Brain pericyte (primary cell): ENCODE measurements around the gene MTCL3.

ENCODE experiments used
- DNase-seq: peaks from one replicate; pipeline ENCODE4 v3.0.0-alpha.2; 2012; ENCODE audit warnings: low read depth, low spot score

Gene MTCL3

DNA sequence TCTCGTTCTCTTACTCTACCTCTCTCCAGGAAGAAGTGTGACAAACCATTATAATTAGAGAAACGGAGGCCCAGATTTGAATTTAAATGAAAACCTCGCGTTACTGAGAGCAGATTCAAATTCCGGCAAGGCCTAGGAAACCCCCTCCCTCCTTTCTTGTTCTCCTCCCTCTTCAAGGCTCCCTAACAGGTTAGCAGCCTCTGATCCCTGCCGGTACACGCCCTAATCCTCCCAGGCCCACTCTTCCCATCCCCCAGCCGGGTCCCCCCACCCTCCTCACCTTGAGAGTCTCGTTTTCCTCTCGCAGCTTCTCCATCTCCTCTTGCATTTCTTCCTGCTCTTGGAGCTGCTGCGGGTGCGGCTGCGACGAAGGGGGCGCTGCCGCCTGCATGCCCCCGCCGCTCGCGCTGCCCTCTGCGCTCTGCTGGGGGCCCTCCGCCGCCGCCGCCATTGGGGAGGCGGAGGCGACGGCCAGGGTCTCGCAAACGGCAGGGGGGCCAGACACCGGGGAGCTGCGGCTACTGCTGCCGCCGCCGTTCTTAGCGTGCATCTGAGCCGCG lies 3.8 kb downstream of the MTCL3 start:
- DNase-seq: no peak

DNA sequence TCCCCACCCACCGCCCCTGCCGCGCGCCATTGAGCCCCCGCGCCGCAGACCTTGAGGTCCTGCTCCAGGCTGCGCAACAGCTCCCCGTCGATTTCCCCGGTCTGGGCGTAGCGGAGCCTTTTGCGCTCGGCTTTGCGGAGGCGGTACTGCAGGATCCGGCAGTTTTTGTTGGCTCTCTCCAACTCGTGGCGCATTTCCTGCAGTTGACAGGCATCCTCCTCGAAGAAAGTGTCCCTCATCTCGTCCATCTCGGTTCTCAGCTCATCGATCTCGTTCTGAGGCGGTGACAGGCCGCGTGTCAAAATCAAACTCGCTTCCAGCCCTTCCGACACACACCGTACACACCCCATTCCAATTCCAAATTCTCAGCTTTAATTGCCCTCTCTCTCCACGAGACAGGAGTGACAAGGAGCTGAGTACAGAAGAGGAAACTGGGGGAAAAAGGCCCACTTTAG lies 4.3 kb downstream of the MTCL3 start:
- no peak for DNase-seq

DNA sequence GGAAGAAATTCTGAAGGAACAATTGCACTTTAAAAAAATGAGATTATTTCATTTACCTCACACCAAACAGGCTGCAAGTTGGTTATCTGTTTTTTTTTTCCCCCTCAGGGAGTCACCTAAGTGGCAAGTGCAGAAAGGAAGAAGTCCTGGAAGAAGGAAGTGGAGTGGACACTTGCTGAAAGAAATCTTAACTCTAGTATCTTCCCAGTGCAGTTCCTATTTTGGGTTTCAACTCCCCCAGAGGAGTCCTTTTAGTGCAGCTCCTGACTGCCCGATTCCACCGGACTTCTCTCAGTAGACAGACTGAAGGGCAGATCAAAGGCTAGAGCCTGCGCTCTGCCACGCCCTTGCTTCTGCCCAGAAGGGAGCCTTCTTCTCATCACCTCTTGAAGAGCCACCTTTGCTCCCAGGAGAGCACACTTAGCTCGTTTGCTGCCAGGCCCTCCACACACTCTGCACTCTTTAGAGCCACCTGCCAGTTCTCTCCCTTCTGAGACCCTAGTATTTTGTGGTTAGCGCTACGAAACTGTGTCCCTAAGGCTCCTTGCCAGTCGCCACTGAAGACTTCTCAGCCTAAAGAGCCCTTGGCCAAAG lies 4.9 kb downstream of the MTCL3 start:
- no peak for DNase-seq

DNA sequence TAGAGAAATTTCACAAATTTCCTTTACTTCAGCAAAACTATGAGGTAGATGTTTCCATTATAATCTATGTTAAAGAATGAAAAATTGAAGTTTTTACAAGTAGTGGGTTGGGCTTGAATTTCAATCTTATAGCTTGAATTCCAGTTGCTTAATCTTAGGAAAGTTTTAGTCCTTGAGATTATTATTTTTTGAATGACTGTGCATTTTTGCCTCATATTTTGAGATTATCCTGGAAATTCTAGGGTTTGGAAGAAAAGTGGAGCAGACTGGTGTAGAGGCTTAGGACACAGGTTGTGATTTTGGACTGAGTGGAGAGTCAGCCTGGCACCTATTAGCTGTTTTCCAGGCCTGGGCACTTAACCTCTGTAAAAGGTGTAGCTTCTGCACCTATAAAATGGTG lies 5.7 kb downstream of the MTCL3 start:
- no peak for DNase-seq

DNA sequence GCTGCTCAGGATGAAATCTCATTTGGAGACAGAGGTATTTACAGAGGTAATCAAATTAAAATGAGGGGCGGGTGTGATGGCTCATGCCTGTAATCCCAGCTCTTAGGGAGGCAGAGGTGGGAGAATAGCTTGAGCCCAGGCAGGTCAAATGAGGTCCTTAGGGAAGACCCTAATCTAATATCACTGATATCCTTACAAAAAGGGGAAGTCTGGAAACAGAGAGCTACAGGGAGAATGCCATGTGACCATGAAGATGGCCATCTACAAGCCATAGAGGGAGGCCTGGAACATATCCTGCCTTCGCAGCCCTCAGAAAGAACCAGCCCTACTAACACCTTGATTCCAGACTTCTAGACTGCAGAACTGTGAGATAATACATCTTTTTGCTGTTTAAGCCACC lies 8.3 kb downstream of the MTCL3 start:
- no peak for DNase-seq

DNA sequence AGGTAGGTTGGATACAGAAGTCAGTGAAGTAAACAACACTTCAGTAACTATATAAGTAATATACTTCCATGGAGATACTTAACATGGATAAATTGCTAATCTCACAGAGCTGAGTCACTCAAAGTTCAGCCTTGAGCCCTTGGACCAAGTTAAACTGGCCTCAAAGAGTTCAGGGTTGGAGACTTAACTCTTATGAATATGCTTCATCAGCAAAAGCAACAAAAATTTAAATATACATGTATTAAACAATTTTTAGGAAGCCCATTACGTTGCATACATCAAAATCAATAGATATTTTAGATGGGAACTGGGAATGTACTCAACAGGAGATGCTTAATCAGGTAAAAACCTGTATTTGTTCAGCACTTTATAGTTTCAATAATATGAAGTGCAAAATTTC lies 12.2 kb downstream of the MTCL3 start:
- no peak for DNase-seq

DNA sequence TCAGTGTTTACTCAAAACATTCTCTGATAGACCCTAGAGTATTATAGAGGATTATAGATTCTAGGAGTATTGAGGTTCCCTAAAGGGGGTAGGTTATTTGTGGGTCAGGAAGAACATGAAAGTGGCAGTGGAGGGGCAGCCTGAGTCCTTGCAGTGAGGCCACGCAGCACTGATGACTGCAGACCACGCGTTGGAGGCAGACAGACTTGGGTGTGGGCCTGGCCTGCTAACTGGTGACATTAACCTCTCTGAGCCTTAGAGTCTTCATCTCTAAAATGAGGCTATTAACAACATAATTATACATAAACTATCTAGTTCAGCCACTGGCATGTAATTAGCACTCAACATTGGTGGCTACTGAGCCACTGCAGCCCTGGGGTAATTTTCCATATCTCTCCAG lies 16.1 kb downstream of the MTCL3 start:
- DNase-seq: no peak

DNA sequence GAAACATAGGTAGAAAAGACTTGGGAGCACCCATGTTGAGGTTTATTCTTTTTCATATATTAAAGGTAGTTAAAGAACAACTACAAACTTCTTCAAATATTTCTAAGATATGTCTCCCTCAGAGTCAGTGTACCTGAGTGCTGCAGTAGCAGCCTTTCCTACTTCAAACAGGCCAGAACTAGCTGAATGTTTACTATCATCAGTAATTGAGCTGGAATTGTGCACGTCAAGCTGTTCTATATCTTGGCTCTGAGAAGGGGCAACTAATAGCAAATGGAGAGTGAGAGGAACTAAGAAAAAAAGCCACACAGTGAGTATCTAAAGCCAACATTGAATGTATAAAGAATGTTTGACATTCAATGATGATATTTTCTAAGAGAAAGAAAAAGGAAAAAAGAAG lies 21.7 kb downstream of the MTCL3 start:
- DNase-seq: no peak

DNA sequence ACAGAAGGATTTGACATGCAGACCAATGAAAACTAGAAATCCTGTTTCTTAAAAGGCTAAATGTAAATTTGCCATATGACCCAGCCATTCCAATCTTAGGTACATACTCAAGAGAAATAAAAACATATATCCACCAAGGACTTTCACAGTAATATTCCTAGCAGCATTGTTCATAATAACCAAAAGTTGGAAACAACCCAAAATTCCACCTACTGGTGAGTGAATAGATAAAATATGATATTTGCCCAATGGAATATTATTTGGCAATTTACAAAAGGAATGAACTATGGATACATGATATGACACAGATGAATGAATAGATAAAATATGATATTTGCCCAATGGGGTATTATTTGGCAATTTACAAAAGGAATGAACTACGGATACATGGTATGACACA lies 22.7 kb downstream of the MTCL3 start:
- DNase-seq: no peak

DNA sequence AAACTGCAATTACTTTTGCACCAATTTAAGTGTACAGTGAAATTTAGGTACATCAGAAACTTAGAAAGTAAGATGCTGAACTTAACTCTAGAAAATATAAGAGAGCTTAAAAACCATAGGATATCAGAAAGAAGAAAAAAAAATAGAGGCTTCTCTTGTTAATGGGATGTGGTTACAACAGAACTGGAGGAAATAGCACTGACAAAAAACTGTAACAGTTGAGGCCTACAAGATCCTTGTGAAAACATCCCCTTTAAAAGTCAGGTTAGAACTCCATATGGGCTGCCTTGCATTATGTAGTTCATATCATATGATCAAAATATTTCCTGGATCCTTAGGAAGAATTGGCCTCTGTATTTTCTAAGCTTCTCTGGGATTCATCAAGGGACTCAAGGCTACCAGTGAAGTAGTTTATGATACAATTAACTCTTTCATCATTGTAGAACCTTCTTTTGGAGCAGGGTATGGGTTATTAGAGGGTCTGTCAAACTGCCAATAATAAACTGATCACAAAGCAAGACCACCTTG lies 24.8 kb downstream of the MTCL3 start:
- no peak for DNase-seq

DNA sequence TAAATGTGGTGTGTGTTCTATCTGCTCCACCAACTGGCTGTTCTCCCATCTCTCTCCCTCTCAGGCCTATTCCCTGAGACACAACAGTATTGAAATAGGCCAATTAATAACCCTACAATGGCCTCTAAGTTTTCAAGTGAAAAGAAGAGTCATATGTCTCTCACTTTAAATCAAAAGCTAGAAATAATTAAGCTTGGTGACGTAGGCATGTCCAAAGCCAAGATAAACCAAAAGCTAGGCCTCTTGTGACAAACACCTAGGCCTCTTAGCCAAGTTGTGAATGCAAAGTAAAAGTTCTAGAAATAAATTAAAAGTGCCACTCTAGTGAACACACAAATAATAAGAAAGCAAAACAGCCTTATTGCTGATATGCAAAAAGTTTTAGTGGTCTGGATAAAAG lies 29.9 kb downstream of the MTCL3 start:
- DNase-seq: no peak

DNA sequence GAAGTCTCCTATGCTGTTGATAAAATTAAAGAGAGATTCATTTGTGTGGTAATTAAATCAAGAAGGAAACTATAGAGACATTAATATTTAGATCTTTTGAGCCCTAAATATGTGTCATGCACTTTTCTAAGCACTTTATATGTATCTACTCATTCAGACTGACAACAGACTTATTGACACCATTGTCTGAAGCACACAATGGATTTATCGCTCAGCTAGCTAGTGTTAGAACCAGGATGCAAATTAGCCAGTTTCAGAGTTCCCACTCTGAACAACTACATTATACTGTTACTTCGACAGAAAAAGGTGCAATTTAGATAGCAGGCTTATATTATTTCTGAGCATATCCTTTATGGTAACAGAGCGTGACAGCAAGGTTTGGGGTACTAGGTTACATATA lies 32.2 kb downstream of the MTCL3 start:
- no peak for DNase-seq

DNA sequence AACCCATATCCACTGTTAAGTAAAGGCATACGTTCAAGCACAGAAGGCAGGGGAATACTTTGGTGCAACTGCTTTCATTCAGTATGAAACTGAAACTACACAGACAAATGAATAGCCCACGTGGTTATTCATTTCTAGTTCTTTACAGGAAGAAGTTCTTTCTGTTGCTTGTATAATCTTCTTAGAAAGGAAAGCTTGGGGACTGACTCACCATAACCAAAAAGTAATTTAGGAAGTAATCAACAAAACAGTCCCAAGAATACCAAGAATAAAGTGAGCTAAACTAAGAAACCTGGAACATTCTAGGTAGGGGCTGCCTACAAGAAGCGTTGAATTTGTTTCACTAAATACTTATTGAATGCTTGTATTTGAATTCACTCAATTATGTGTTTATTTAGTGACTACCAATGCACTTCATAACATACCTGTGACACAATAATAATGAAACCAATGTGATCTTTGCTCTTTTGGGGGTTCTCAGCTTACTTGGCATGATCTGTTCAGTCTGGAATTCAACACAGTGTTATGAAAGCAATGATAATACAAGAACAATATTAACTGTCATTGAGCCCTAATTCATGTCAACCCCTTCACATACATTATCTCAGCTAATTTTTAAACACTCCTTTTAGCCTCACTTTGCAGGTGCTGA lies 34.8 kb downstream of the MTCL3 start:
- no peak for DNase-seq

DNA sequence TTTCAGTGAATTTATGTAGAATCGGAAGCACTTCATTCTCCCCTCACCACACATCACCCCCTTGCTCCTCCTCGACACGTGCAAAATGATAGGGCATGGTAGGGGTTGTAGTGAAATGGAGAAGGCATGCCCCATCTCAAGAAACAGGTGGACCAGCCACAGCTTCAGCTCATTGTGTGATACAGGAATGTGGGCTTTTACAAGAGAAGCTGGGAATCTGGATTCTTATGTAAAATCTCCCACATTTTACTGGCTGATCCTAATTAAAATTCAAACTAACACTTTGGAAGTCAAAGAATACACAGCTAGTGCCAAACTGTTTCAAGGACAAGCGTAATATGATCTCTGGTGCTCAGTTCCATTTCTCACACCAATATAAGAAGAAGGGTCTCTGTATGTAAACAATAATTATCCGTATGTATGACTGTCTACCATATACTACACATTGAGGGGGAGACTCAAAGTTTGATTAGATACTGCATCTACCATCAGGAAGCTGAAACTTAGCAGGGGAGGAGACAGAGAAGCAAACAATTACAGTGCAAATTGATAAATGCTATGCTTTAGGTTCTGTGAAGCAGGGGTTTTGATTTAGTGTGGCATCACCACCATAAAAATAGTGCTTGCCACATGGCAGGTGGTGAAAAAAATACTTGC lies 35.6 kb downstream of the MTCL3 start:
- DNase-seq: no peak

DNA sequence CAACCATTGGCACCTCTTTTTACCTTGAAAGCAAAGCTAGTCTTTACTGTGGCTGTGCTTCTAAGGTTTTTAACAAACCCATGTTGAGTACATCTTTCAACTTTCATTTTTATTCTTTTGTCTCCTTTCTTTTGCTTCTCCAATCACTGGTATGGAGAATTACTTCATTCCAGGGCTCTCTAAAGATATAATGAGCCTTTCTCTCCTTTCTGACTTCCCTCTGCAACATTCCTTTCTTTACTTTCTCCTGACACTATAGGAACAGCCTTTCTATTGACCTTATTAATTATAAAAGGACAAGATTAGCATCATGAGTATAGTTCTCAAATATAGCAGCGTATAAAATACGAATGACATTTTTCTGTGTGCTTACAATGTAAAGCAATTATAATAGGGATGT lies 36.8 kb downstream of the MTCL3 start:
- no peak for DNase-seq

DNA sequence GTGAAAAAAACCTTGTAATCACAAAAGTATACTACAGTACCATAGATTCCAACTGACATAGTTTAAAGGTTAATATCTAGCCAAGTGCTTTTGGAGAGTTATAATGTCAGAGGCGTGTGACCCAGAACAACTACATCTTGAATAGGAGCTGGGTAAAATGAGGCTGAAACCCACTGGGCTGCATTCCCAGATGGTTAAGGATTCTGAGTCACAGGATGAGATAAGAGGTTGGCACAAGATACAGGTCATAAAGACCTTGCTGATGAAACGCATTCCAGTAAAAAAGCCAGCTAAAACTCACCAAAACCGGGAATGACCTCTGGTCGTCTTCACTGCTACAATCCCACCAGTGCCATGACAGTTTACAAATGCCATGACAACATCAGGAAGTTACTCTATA lies 37.5 kb downstream of the MTCL3 start:
- no peak for DNase-seq

DNA sequence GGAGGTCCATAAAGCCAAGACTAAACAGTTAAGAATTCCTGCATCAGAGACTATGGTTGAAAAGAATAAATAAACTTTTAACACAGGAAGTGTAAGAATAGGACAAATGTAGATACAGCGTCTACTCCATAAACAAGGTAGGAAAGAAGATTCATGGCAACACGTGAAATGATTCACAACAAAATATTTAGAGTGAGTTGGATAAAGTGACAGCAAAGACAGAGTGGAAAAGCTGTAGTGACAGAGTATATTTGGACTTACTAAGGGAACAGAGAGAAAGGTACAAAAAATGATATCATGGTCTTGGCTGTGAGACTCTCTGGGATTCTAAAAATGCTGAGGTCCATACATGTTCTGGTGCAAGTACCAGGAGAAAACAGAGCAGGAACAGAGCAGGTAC lies 38.0 kb downstream of the MTCL3 start:
- DNase-seq: no peak

DNA sequence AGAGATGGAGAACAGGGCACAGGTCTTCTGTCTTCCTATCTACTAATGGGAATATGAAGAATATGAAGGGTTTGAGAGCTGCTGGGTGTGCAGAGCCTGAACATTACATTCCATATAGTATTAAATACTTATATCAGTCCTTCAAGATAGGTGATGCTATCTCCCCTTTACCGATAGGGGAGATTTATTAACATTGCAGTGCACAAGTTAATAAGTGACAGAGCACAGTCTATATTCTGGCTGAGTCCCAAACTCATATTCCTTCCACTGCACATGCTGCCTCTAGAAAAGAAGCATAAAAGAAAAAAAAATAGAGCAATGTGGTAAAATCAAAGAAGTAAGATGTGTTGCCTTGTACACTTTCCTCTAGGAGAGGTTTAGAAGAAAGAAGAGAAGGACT lies 41.5 kb downstream of the MTCL3 start:
- no peak for DNase-seq

DNA sequence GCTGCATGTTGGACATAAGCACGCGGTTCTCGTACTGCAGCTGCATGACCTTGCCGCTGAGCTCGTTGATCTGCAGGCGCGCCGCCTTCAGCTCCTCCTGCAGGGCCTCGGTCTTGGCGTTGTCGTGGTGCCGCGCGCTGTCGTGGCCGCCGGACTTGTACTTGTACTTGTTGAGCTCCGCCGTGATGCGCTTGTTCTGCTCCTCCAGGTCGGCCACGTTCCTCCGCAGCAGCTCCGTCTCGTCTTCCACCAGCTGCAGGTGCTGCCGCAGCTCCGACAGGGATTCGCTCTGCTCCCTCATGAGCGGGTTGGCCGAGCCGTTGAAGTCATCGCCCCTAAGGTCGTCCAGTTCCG lies 43.3 kb downstream of the MTCL3 start:
- DNase-seq: no peak

DNA sequence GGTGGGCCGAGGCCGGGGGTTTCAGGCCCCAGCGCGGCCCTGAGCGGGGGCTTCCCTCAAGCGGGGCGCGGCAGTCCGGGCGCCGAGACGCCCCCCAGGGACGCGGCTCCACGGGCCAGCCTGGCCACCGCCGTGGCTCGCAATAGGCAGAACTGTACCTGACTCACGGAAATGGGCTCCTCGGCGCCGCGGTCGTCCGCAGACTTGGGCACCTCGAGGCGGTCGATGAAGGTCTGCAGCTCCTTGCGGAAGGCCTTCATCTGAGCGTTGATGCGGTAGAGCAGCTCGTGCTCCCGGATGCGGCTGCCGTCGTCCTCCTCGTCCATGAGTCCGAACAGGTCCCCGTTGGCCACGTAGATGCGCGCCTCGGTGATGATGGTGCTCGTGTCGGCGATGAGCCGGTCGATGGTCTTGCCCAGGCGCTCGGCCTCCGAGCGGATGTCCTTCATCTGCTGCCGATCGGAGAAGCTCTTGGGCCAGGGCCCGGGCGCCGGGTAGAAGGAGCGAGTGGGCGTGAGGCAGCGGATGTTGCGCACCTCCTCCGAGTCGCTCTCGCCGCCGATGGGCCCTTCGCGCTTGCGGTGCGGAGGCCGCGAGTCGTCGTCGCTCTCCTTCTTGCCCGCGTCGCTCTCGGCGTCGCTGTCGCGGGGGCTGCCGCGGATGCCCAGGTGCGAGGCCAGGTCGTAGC lies 43.9 kb downstream of the MTCL3 start:
- DNase-seq: no peak

DNA sequence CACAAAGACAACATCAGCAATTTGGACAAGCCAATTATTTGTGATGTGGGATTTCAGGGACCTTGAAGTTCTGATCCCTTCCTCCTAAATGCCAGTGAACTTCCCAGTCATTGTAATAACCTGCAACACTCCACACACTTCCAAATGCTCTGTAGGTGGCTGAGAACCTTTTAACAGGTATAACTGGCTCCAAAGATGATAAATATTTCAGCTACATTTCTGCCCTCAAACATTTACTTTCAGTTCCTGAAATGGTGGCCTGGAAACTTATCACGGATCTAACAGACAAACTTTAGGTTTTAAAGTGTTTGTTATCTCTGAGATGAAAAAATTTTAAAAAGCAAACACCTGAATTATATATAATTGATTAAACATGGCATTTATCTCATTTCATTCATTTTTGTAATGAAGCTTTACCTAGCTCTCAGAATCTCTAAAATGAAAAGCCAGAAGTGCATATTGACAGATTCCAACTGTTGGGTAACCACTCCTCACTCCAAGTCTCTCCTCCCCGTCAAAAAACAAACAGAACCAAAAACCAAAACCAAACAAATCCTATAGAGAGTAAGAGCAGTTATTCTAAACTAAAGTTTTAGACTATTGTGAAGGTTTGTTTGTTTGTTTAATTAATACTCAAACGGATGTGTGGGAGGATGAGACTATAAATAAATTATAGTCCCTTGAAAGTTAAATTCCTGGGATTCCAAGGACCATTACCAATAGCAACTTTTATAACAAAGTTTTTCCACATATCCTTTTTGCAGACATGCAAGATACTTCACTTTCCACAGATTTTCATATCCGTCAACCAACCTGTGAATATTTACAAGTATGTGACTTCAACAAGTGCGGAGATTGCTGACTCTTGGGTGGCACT lies 47.5 kb downstream of the MTCL3 start:
- no peak for DNase-seq
